GM12873 (cell line): ENCODE data around the gene AUP1.

Experiments used
- CTCF ChIP-seq: IDR thresholded peaks from 2 replicates; pipeline ENCODE4 v1.5.1; 2012; ENCODE audit warnings: low read depth, mild to moderate bottlenecking, moderate library complexity, low read length, control low read depth; ENCODE audit not compliant: insufficient read depth; ENCODE audit errors: missing control alignments

The AUP1 gene

GRCh38 chr2:74501335-74502071 lies 28.0 kb downstream of the AUP1 start:
- no peak for TF ChIP-seq CTCF

- TF ChIP-seq CTCF, result no peak
Measured at GRCh38 chr2:74500578-74500946, 28.9 kb downstream of the AUP1 start.

GRCh38 chr2:74499940-74500577 lies 29.4 kb downstream of the AUP1 start:
- TF ChIP-seq CTCF, result no peak

- no peak for TF ChIP-seq CTCF
Measured at GRCh38 chr2:74499267-74499939, 30.1 kb downstream of the AUP1 start, which contains the start of gene LBX2. Gene LBX2 (minus strand): TSS chr2:74499603. CDS start chr2:74499537, 66 bp downstream.

GRCh38 chr2:74498500-74499266 lies 30.8 kb downstream of the AUP1 start:
- no peak for TF ChIP-seq CTCF

GRCh38 chr2:74497777-74498499 lies 31.6 kb downstream of the AUP1 start:
- TF ChIP-seq CTCF, result no peak
